Activated CD4-positive, alpha-beta T cell treated with anti-CD3 and anti-CD28 coated beads, Interleukin-10, Interleukin-2, amounts not matched to agents 100 ng/mL and 50 ng/mL, durations not matched to agents 16 hours and 8 hours (primary cell): Measurements from ENCODE around the gene CDC45.
"Not testable (repeated sequence)": the region's sequence is repeated elsewhere in the genome, so short reads cannot be mapped to it uniquely, and the experiment has no call there.

Experiments used
- DNase-seq: peaks from one replicate; pipeline ENCODE4 v3.0.0-alpha.2; 2020

The CDC45 gene, protein sequence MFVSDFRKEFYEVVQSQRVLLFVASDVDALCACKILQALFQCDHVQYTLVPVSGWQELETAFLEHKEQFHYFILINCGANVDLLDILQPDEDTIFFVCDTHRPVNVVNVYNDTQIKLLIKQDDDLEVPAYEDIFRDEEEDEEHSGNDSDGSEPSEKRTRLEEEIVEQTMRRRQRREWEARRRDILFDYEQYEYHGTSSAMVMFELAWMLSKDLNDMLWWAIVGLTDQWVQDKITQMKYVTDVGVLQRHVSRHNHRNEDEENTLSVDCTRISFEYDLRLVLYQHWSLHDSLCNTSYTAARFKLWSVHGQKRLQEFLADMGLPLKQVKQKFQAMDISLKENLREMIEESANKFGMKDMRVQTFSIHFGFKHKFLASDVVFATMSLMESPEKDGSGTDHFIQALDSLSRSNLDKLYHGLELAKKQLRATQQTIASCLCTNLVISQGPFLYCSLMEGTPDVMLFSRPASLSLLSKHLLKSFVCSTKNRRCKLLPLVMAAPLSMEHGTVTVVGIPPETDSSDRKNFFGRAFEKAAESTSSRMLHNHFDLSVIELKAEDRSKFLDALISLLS

DNA sequence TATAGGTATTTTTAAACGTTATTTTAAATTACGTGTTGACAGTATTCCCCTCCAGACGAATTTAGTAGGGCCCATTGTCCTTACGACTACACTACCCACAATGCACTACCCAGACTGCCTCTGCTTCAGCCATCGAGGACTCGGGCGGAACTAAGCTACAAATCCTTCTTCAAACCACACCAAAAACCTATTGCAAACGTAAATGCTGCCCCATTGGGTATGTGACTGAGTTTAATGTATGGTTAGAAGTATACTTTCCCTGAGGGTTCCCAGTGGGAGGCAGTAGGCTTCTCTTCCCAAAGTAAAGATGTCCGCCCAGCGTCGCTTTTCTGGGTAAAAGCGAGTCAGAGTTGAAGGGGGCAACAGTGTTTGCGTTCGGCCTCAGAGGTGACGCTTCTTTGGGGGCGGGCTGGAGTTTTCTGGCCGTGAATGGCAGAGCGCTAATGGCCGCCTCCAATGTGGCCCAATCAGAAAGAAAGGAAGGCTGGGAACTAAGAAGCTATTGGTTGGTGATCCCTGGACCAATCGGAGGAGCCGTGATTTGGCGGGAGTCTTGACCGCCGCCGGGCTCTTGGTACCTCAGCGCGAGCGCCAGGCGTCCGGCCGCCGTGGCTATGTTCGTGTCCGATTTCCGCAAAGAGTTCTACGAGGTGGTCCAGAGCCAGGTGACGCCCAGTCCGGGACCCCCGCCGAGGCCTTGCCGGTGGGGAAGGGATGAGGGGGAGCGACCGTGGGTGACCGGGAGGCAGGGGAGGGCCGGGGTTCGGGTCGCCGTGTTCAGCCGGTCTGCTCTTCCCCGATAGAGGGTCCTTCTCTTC is at the start of gene CDC45:
Gene CDC45 (plus strand): TSS at position 566 of the 818 bp plus-strand sequence. CDS start 49 bp downstream, at position 615.
- peak; percentile 98 for DNase-seq

DNA sequence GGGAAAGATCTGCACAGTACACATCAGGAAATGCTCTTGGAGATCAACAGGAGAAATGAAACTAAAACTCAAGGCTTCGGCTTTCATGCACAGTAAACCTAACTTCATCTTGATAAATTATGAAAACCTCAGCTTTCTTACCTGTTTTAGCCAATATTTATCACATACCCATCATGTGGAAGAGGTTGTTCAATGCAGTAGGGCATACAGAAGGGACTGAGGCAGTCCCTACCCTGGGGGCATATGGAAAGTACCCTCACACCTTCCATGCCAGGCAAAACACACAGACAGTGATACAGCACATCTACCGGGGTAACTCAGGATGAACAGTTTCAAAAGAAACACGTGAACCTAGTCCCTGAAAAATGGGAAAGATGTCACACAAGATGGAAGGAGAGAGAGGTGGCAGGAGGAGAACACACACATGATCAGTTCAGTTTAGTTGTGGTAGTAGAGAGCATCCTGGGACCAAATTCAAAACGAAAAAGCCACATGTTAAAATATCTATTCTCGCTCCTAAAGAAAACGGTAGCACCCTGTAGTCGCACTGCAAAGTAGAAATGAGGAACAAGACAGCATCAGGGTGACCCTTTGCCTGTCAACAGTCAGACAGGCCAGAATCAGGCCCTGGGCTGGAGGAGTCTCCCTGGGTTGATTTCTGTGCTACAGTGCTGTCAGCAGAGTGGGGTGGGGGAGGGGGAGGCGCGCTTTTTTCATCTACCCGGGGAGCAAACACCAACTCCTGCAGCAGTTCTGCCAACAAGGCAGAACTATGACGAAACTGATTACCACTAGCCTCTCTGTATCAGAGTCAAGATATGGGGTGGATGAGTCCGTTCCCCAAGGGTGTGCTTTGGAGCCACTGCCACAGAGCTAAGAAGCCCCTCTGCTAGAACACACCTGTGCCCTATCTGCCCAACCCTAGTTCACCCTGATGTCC is 49.5 kb upstream of the CDC45 start:
- peak; percentile 62 for DNase-seq

DNA sequence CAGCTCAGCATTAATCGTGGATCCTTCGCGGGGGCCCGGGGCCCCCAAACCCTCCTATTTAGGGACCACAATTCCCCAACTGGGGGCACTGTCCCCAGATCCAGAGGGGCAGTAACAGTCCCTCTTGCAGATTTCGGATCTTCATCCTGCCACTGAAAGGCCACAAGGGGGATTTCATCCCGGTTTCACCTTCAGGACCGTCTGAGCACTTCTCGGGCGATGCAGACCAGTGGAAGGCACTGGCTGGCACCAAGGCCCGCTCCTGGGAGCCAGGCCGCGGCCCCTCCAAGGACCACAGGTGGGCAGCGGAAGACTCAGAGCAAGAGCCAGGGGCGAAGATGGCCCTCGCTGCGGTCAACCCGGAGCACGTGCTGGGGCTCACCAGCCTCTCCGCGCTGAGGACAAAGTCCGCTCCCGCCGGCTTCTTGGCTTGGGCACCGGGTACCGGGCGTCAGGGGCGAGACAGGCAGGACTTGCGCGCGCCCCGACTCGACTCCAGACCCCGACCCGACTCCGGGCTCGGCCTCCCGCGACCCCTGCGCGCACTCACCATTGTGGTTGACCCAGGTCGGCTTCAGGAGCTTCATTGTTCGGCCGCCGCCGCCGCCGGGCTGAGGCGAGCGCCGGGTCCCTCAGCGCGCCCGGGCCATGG is 48.7 kb upstream of the CDC45 start:
- peak; percentile 29 for DNase-seq

DNA sequence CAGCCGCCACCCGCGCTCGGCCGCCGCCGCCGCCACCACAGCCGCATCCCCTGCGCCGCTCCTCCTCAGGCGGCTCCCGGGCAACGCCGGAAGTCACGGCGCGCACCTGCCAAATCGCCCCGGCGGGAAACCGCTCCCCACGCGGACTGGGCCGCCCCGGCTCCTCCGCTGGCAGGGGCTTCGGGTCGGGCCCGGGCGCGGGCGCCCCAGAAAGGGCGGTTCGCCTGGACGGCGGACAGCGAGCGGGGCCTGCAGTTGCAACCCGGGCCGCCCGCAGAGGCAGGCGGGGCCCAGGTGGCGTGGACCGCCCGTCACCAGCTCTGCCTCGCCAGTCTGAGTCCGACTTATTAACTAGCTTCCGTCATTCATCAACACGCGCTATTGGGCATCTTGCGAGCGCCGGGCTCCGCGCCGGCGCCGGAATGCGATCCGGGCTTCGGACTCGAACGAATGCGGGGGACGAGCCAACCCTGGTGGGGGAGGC is 48.0 kb upstream of the CDC45 start, which contains the start of gene HIRA:
Gene HIRA (minus strand): TSS at position 85 of the 484 bp plus-strand sequence. CDS start 257 bp downstream, outside the sequence.
- DNase-seq, result peak; percentile 89

DNA sequence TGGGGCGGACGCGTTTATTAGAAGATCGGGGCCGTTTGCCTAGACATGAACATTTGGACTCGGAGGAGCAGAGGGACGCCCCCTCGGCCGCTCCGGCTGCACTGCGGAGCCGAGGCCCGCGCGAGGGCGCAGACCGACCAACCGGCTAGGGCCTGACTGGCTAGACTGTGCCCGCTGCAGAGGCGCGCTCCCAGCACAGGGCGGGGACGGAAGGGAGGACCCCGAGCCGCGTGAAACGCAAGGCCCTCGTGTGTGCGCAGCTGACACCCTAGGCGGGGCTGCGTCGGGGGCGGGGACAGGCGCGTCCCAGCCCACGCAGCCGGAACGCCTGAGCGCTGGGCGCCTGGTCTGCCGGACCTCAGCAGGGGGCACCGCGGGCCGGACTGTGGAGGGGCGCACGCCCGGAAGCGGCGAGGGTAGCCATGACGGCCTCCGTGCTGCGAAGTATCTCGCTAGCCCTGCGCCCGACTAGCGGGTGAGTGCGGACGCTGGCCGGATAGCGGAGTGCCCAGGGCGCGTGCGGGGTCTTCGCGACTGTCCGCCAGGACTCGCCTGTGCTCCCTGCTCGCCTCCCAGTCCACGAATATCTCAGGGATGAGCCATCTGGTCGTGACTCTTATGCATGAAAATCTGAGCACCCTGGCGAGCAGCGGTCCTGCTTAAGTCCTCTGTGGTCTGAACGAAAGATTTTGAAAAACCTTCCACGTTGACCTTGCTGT is 47.4 kb upstream of the CDC45 start, which contains the start of gene MRPL40:
Gene MRPL40 (plus strand): TSS at position 413 of the 719 bp plus-strand sequence. CDS start 10 bp downstream, at position 423.
- DNase-seq, result peak; percentile 97

DNA sequence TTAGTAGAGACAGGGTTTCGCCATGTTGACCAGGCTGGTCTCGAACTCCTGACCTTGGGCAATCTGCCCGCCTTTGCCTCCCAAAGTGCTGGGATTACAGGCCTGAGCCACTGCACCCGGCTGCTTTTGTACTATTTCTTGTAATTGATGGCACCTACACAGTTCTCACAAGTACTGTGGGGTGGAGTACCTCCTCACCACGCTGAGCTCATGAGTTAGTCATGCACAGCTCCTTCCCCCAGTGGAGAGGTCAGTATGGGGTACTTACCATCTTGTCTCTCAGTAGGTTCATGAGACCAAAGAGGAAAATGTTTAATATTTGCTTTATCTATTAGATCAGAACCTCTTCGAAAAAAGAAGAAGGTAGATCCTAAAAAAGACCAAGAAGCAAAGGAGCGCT is 45.3 kb upstream of the CDC45 start:
- DNase-seq, result no peak

DNA sequence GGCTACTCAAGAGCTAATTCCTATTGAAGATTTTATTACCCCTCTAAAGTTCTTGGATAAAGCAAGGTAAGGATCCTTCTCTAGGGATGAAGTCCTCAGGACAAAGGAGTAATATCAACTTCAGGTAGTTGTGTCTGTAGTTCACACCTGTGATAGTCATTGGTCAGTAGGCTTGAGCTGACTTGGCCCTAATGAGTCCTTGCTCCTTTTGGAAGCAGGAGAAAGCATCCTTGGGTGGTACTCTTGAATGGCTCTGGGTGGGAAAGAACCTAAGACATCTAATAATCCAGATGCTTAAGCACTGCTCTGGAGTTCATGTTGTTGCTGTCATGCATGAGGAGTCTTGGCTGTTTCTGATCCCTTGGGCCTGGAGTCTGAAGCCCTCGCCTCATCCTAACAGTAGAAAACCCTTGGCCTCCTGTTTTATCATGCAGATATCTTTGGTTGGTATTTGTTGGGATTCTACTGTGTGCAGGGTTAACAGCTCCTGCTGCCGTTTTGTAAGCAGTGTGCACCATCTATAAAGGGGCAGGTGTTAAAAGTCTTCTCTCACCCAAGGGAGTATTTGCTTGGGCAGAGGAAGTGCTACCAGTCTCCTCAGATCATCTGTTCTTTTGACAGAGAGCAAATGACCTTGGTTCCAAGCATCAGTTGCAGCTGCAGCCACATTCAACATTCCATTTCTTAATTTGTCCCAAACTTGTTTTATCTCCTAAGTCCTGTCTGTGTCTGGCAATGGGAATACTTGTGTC is 44.7 kb upstream of the CDC45 start:
- no peak for DNase-seq

DNA sequence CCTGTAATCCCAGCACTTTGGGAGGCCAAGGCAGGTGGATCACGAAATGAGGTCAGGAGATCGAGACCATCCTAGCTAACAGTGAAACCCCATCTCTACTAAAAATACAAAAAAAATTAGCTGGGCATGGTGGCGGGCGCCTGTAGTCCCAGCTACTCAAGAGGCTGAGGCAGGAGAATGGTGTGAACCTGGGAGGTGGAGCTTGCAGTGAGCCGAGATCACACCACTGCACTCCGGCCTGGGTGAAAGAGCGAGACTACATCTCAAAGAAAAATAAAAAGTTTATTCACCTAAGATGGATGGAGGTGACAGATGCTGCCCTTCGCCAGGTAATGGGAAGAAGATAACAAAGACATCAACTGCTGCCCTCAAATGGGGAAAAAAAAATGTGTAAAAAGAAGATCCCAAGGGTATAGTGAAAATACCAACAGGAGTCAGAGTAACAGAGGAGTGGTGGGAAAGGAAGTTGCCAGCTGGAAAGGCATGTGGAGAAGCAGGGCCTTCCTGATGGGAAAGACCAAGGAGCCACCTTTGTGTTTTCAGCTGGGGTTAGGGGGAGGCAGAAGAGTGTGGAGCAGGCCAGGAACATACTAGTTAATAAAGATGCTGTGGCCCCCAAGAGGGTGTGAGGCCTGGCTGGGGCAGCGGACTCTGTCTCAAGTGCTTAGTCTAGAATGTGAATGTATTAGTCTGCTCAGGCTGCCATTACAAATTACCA is 43.1 kb upstream of the CDC45 start:
- DNase-seq, result not testable (repeated sequence)

DNA sequence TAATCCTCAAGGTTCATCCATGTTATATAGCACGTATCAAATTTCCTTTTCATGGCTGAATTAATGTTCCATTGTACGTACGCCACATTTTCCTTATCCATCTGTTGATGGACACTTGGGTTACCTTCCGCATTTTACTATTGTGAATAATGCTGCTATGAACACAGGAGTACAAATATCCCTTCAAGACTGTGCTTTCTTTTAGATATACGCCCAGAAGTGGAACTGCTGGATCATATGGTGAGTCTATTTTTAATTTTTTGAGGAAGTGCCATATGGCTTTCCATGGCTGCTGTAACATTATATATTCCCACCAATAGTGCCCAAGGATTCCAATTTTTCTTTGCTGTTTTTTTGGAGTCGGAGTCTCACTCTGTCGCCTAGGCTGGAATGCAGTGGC is 41.4 kb upstream of the CDC45 start:
- DNase-seq, result no peak

DNA sequence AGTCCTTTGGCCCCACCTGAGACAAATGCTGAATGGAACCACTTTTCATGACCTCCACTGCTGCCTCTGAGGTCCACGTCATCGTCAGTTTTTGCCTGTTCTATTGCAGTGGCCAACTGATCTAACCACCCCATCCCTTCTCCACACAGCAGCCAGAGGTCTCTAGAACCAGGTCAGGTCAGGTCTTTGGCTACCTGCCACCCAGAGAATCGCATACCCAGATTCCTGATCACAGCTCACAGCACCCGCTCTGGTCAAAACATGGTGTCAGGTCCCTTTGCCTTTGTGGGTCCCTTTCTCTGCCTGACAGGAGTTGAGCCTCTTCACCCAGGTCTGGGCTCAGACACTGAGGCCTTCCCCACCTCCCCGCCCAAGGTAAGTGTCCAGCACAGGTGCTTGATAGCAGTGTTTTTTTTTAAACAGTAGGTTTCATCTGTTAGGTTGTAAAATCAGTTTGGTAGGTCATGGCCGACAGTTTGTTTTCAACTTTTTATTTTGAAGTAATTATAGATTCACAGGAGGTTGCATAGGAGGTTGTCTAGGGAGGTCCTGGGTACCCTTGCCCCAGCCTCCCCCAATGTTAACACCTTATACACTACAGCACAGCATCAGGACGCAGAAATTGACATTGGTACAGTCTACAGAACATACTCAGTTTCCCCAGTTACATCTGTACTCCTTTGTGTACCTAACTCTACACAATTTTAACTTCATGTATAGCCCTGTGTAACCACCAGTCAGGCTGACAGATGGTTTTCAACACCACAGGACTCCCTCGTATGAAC is 39.1 kb upstream of the CDC45 start:
- DNase-seq, result no peak

DNA sequence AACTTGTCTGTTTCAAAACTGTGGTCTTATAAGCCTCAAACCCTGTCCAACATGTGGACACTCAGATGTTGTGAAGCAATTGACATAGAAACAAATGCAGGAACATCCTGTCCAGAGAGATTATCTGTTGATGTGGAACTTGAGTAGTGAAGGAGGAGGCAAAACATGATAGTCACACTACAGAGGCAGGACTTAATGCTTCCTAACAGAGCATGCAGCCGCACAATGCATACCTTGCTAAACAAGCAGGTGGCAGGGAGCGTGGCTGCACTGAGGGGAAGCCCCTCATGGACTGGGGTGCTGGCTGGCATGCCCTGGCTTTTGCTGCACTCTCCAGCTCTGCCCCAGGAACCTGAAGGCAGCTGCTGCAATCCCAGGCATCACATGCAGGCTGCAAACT is 37.6 kb upstream of the CDC45 start:
- DNase-seq, result no peak

DNA sequence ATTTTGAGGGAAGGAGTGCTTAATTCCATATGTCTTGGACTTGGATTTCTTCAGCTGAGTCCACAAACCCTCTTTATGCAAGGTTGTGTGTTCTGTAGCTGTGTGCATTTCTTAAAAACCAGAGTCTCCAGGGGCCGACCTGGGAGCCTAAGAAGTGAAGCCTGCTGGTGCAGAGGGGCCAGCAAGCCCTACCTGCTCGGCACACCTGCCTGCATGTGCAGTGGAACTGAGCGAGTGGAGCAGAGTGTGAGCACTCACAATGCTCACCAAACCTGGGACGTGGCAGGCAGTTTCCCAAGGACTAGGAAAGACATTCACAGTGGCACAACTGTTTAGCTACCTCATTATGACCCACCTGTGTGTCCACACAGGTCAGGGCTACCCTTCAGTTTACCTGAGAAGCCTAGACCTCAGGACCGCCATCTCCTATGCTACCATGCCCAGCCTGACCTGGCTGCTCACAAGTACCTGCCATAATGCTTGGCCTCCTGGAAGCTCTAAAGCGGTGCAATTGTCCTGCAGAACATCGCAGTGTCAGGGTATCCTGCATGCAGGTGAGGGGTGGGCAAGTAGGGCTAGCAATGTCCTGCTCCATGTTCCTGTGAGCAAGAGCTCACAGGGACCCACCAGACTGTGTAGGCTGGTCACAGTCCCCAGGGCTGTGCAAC is 36.0 kb upstream of the CDC45 start:
- DNase-seq, result no peak

DNA sequence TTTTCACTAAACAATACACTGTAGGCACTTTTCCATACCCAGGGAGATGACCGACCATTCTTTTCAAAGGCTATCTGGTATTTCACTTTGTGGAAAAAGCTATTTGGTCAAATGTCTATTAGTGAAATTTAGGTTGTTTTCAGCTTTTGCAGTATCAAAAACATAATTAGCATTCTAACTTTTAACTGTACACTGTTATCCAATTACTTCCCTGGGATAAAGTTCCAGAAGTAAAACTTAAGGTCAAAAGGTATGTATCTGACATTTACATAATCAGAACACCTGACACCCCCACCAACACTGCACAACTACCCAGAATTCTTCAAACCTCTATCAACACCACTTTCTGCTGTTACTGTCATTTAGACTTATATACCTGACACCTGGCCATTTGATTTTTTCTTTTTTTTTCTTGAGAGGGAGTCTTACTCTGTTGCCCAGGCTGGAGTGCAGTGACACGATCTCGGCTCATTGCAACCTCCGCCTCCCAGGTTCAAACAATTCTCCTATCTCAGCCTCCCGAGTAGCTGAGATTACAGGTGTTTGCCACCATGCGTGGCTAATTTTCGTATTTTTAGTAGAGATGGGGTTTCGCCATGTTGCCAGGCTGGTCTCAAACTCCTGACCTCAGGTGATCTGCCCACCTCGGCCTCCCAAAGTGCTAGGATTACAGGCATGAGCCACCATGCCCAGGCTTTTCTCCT is 34.3 kb upstream of the CDC45 start:
- not testable (repeated sequence) for DNase-seq

DNA sequence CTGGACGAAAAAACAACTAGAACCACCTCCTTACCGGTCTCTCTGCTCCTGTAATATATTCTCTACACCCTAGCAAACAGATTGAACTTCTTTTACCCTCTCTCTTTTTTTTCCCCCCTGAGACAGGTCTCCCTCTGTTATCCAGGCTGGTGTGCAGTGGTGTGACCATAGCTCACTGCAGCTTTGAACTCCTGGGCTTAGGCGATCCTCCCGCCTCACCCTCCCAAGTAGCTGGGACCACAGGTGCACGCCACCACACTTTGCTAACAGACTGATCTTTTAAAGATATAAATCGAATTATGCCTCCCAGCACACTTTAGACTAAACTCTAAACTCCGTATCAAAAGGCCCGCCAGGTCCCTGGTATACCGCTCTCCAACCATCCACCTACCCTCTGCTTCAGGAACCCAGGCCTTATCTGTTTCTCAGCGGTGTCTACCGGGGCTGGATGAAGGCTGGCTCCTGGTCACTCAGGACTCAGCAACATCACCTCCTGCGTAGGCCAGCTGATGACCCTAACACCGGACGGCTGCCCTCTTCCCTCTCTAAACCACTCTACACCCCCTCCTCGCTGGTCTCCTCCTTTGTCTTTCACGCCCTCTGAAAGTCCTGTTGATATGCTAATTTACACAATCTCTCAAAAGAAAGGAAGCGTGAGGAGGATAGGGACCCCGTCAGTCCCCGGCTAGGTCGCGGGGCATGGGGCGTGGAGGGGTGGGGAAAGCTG is 33.0 kb upstream of the CDC45 start:
- DNase-seq, result no peak

DNA sequence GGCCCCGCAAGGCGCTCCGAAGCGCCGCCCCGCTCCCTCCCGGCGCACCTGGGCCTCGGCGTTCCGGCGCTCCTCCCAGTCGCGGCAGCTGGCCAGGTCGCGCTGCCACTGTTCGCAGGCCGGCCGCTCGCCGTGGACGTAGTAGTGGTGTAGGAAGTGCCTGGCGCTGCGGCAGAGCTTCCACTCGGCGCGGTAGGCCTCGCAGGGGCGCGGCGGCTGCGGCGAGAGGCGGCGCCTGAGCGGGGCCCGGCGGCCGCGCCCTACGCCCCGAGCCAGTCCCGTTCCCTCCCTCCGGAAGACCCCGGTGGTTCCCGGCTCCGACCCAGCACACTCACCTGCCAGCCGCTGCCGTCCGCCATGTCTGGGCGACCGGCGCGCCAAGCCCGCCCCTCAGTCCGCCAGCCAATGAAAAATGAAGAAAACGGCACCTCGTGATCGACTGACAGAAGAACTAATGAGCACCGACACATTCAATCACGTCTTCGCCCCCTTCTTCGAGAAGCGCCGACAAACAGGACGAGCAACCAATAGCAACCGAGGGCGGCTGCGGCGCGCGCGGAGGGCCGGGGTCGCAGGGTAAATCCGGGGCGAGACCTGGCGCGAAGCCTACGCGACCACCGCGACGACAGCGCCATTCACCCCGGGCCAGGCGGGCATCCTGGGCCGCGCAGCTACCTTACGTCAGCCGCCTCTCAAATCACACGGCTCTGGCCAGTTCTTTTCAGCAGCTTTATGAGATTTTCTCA is 32.2 kb upstream of the CDC45 start, which contains the start of gene C22orf39:
Gene C22orf39 (minus strand): TSS at position 382 of the 746 bp plus-strand sequence. CDS start 23 bp downstream, at position 359.
- peak; percentile 95 for DNase-seq
